K562 (cell line): Measurements from ENCODE around the gene FSTL1. TPM values are rescaled to one million over a fixed set of nuclear protein-coding genes. Genes with fewer than 3 reads are reported as not detected.

Experiments
- ATAC-seq: fragments of 200-7000 bp; cut with Tn5 transposase; 3 replicates; pipeline ENCODE4 v1.9.1; 2020; ENCODE audit warnings: moderate library complexity
- BruUV-seq: library from RNA; stranded (reverse); fragments of 400-500 nt; replicated peaks from 2 replicates; lab custom pipeline; 2021; lab: Mats Ljungman, UMichigan
- CTCF ChIA-PET: fragments of 300-600 bp; formaldehyde crosslinking; extraction: SDS; loops from one replicate; lab custom pipeline; 2021; ENCODE audit warnings: low intra/inter-chr PET ratio; lab: Yijun Ruan, JAX
- POLR2A ChIA-PET: fragments of 300-600, 350-650 bp; sonication (Branson Sonifier 250); formaldehyde crosslinking; extraction: SDS; loops from one replicate; lab custom pipeline; 2021; ENCODE audit warnings: antibody characterized with exemption, inconsistent platforms; lab: Yijun Ruan, JAX
- DNase-seq, 4 experiments: peaks; one replicate each; pipeline versions ENCODE4 v3.0.0 to v3.0.0-alpha.2; 2011 to 2018; ENCODE audit warnings: low spot score in 3 of 4, mixed read lengths in 3 of 4; ENCODE audit errors: extremely low read depth in 1 of 4
- FAIRE-seq: peaks from 2 replicates; lab custom pipeline; 2011; peaks lifted over from hg19 to GRCh38; lab: Jason Lieb, UNC
- H2AFZ ChIP-seq: 2 replicates; pipeline ENCODE4 v1.6.0; 2011; ENCODE audit warnings: low read depth, low read length, control low read depth, inconsistent platforms
- H3K27ac ChIP-seq: fragments of 200-600 bp; 3 replicates; pipeline ENCODE4 v1.8.0; 2011; ENCODE audit warnings: low read depth, mild to moderate bottlenecking, control low read depth, inconsistent platforms, low read length, moderate library complexity, mixed read lengths; ENCODE audit errors: extremely low read depth
- H3K27me3 ChIP-seq, 2 experiments: fragments of 300-600 bp in 1 of 2; 2 replicates in 1 of 2; 3 replicates in 1 of 2; pipeline versions ENCODE4 v1.6.0 to v1.8.0; 2011; ENCODE audit warnings: inconsistent platforms in 2 of 2, low read length in 2 of 2, mild to moderate bottlenecking in 1 of 2, mixed read lengths in 1 of 2, moderate library complexity in 1 of 2; ENCODE audit not compliant: control insufficient read depth in 2 of 2, insufficient read depth in 2 of 2
- H3K36me3 ChIP-seq: fragments of 300-600 bp; 3 replicates; pipeline ENCODE4 v1.8.0; 2011; ENCODE audit warnings: mild to moderate bottlenecking, low read length, inconsistent platforms; ENCODE audit not compliant: control insufficient read depth, insufficient read depth
- H3K4me1 ChIP-seq, 2 experiments: fragments of 200-600 bp in 1 of 2; replicated peaks in 1 of 2; 2 replicates in 1 of 2; 3 replicates in 1 of 2; pipeline versions ENCODE4 v1.5.1 to v1.8.0; 2011; ENCODE audit warnings: inconsistent platforms in 2 of 2, low read length in 2 of 2, mild to moderate bottlenecking in 1 of 2, mixed read lengths in 1 of 2, moderate library complexity in 1 of 2; ENCODE audit not compliant: control insufficient read depth in 2 of 2, insufficient read depth in 2 of 2
- H3K4me2 ChIP-seq: 2 replicates; pipeline ENCODE4 v1.6.1; 2011; ENCODE audit warnings: low read length, control low read depth, inconsistent platforms, mixed read lengths; ENCODE audit not compliant: insufficient read depth
- H3K4me3 ChIP-seq: fragments of 200-600 bp; sonication (generic), shearing (Covaris generic); 2 replicates; pipeline ENCODE4 v1.5.1; 2016; ENCODE audit warnings: control low read depth, inconsistent platforms
- H3K79me2 ChIP-seq: fragments of 200-600 bp; 3 replicates; pipeline ENCODE4 v1.8.0; 2011; ENCODE audit warnings: low read length, inconsistent platforms; ENCODE audit not compliant: control insufficient read depth, insufficient read depth
- H3K9ac ChIP-seq, 2 experiments: 2 replicates each; pipeline versions ENCODE4 v1.6.0 to v1.6.1; 2011; ENCODE audit warnings: low read depth in 2 of 2, low read length in 2 of 2, control low read depth in 1 of 2, inconsistent platforms in 1 of 2, mild to moderate bottlenecking in 1 of 2, mixed read lengths in 1 of 2; ENCODE audit not compliant: insufficient read depth in 1 of 2
- H3K9me1 ChIP-seq: one replicate; pipeline ENCODE4 v1.6.0; 2011; ENCODE audit warnings: inconsistent platforms, mild to moderate bottlenecking, low read length, moderate library complexity; ENCODE audit not compliant: control insufficient read depth, insufficient read depth
- H3K9me3 ChIP-seq: replicated peaks from 2 replicates; pipeline ENCODE4 v1.5.1; 2011; ENCODE audit warnings: low read depth, low read length, inconsistent platforms; ENCODE audit not compliant: control insufficient read depth, insufficient read depth
- H4K20me1 ChIP-seq: replicated peaks from 2 replicates; pipeline ENCODE4 v1.6.1; 2011; ENCODE audit warnings: low read length, inconsistent platforms, mixed read lengths; ENCODE audit not compliant: control insufficient read depth, insufficient read depth
- E2F3 ChIP-seq: fragments of 250-450 bp; sonication (Bioruptor Pico); IDR thresholded peaks from 2 replicates; pipeline ENCODE4 v1.4.0; 2020; ENCODE audit warnings: mild to moderate bottlenecking
- FUS ChIP-seq: fragments of 200-400 bp; formaldehyde crosslinking; optimal IDR thresholded peaks from 2 replicates; pipeline ENCODE3; 2017; ENCODE audit warnings: low read depth, low read length
- MTA3 ChIP-seq: fragments of 450-650 bp; formaldehyde crosslinking; IDR thresholded peaks from 2 replicates; pipeline ENCODE4 v1.6.1; 2017; ENCODE audit warnings: mild to moderate bottlenecking, borderline replicate concordance
- NCOA4 ChIP-seq: fragments of 450-650 bp; IDR thresholded peaks from 2 replicates; pipeline ENCODE4 v1.6.1; 2018; ENCODE audit warnings: mild to moderate bottlenecking; ENCODE audit not compliant: partially characterized antibody
- NFXL1 ChIP-seq: fragments of 450-650 bp; formaldehyde crosslinking; IDR thresholded peaks from 2 replicates; pipeline ENCODE4 v1.4.0; 2021; ENCODE audit warnings: mild to moderate bottlenecking
- NR2F6 ChIP-seq: fragments of 450-650 bp; formaldehyde crosslinking; IDR thresholded peaks from 2 replicates; pipeline ENCODE4 v1.4.0; 2020; ENCODE audit warnings: mild to moderate bottlenecking
- PHF21A ChIP-seq: fragments of 450-650 bp; IDR thresholded peaks from 2 replicates; pipeline ENCODE4 v1.6.1; 2017; ENCODE audit warnings: low read depth, borderline replicate concordance
- RBM15 ChIP-seq: fragments of 200-400 bp; formaldehyde crosslinking; IDR thresholded peaks from 2 replicates; pipeline ENCODE4 v1.6.1; 2018; ENCODE audit warnings: mild to moderate bottlenecking, low read length, moderate library complexity; ENCODE audit not compliant: insufficient read depth
- SAFB2 ChIP-seq: fragments of 200-400 bp; formaldehyde crosslinking; IDR thresholded peaks from 2 replicates; pipeline ENCODE4 v1.6.1; 2018; ENCODE audit warnings: borderline replicate concordance, low read length, low read depth, moderate library complexity; ENCODE audit not compliant: severe bottlenecking
- SIX5 ChIP-seq, 2 experiments: IDR thresholded peaks; 2 replicates each; pipeline ENCODE4 v1.6.1; 2011; ENCODE audit warnings: low read length in 2 of 2, borderline replicate concordance in 1 of 2, low read depth in 1 of 2, mild to moderate bottlenecking in 1 of 2, moderate library complexity in 1 of 2; ENCODE audit not compliant: insufficient read depth in 1 of 2
- TAF7 ChIP-seq: fragments of 450-650 bp; IDR thresholded peaks from 2 replicates; pipeline ENCODE4 v1.6.1; 2016; ENCODE audit warnings: missing genetic modification characterization, missing compliant biosample characterization
- UBTF ChIP-seq, 2 experiments: IDR thresholded peaks; 2 replicates each; pipeline ENCODE4 v1.6.1; 2012; ENCODE audit warnings: improper control_type of control experiment in 2 of 2, low read depth in 2 of 2, low read length in 2 of 2, borderline replicate concordance in 1 of 2
- ZNF133 ChIP-seq: fragments of 250-450 bp; sonication (Bioruptor Pico); IDR thresholded peaks from 2 replicates; pipeline ENCODE4 v1.4.0; 2020; ENCODE audit warnings: mild to moderate bottlenecking
- ZNF431 ChIP-seq: sonication (generic); formaldehyde crosslinking; IDR thresholded peaks from 2 replicates; pipeline ENCODE4 v1.8.0; 2022; ENCODE audit warnings: mild to moderate bottlenecking, missing genetic modification reagents
- ZNF444 ChIP-seq: fragments of 250-450 bp; sonication (Bioruptor Pico); IDR thresholded peaks from 2 replicates; pipeline ENCODE4 v1.4.0; 2020; ENCODE audit warnings: mild to moderate bottlenecking, moderate library complexity
- ZSCAN32 ChIP-seq: fragments of 450-650 bp; formaldehyde crosslinking; IDR thresholded peaks from 2 replicates; pipeline ENCODE4 v1.4.0; 2020; ENCODE audit warnings: mild to moderate bottlenecking, moderate library complexity
- WGBS: fragments of 100-300 bp; shearing (Covaris generic); methylation state at CpG from one replicate; pipeline ENCODE4 v1.1.6; 2016; ENCODE audit warnings: low coverage, mixed read lengths; ENCODE audit not compliant: insufficient coverage; ENCODE audit errors: missing lambda C conversion rate; 5-methylcytosine and 5-hydroxymethylcytosine counted together
- in situ Hi-C: fragments of 300-500 bp; cut with MboI; formaldehyde crosslinking; loops from 4 replicates; pipeline ENCODE4 v1.15.0; 2018; ENCODE audit warnings: inconsistent platforms, mixed read lengths
- intact Hi-C: fragments of 100-400 bp; cut with micrococcal nuclease; formaldehyde crosslinking; loops from 2 replicates; pipeline ENCODE4 v1.14.2; 2022
- polyA plus RNA-seq, 8 experiments: library from polyadenylated mRNA; depleted of rRNA in 4 of 8; stranded (reverse) in 5 of 8; unstranded in 3 of 8; fragments of >200 nt; fragmentation: Nextera tagmentation in 2 of 8; fragmentation: Illumina TruSeq in 1 of 8; extraction: Ambion mirVana in 2 of 8; extraction: Trizol in 1 of 8; gene quantifications; 2 replicates each; pipeline versions ENCODE4 v1.2.1 to v1.2.3, GENCODE V29; 2011 to 2014; ENCODE audit warnings: inconsistent platforms in 1 of 8, missing spikeins in 1 of 8
- total RNA-seq, 7 experiments: library from RNA; depleted of rRNA in 6 of 7; stranded (reverse); fragments of >200 nt in 6 of 7; fragmentation: Illumina TruSeq in 2 of 7; extraction: Trizol in 2 of 7; gene quantifications; 2 replicates each; pipeline versions ENCODE4 v1.2.1 to v1.2.3, GENCODE V29; 2011 to 2021; ENCODE audit warnings: low replicate concordance in 1 of 7
- TF ChIP-seq, protein P1 (sequence below): sonication (generic); formaldehyde crosslinking; IDR thresholded peaks from 2 replicates; pipeline ENCODE4 v1.8.1; 2023; ENCODE audit warnings: mild to moderate bottlenecking, missing genetic modification reagents

FSTL1 gene
- total and polyA plus RNA-seq, 9 of the 15 experiments (the other 6 are each of a cell fraction or from before 2014, with no cell fraction given) = 0.01 to 0.58 (median 0.08) TPM; not detected in 2

- no peak overlapping the region for H3K27ac ChIP-seq
- no peak for DNase-seq
- no peak for ATAC-seq
- no peaks in the 10 kb centered on the region for H3K27me3 ChIP-seq
- H3K36me3 ChIP-seq = no peaks in the 10 kb centered on the region
- FAIRE-seq = no peak
- H3K9ac ChIP-seq = no peak overlapping the region
- POLR2A ChIA-PET = no interaction called here
- CTCF ChIA-PET = no interaction called here
- no peak overlapping the region for H3K4me2 ChIP-seq
- no peak overlapping the region for H2AFZ ChIP-seq
- intact Hi-C loops = no loop called here
- H3K9me1 ChIP-seq = no peaks in the 10 kb centered on the region
- H3K79me2 ChIP-seq = no peaks in the 10 kb centered on the region
- no TSS peak for BruUV-seq
- in situ Hi-C loops = no loop called here
- no peaks in the 10 kb centered on the region for H3K9me3 ChIP-seq
- H3K4me1 ChIP-seq = no peaks in the 10 kb centered on the region
- H3K4me3 ChIP-seq = no peak overlapping the region
- no peak for TF ChIP-seq ZNF133
- TF ChIP-seq FUS = no peak
- no peak for TF ChIP-seq SIX5 (IDR thresholded peaks at IDR 0.05; ENCODE audit: borderline replicate concordance in 1 of 2, insufficient read depth in 1 of 2, low read depth in 1 of 2, low read length in 2 of 2)
- TF ChIP-seq TAF7 (tag) = no peak
- TF ChIP-seq, protein P1, sequence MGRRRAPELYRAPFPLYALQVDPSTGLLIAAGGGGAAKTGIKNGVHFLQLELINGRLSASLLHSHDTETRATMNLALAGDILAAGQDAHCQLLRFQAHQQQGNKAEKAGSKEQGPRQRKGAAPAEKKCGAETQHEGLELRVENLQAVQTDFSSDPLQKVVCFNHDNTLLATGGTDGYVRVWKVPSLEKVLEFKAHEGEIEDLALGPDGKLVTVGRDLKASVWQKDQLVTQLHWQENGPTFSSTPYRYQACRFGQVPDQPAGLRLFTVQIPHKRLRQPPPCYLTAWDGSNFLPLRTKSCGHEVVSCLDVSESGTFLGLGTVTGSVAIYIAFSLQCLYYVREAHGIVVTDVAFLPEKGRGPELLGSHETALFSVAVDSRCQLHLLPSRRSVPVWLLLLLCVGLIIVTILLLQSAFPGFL (CRISPR knock-in tag) = no peak
- no peak for TF ChIP-seq NFXL1 (CRISPR knock-in tag)
- TF ChIP-seq E2F3 (CRISPR knock-in tag) = no peak
- no peak for TF ChIP-seq ZNF431
- no peak for TF ChIP-seq MTA3
- no peak for TF ChIP-seq PHF21A
- TF ChIP-seq ZSCAN32 = no peak
- no peak for TF ChIP-seq NCOA4
- TF ChIP-seq ZNF444 (CRISPR knock-in tag) = no peak
- TF ChIP-seq SAFB2 = no peak
- no peak for TF ChIP-seq RBM15
- TF ChIP-seq UBTF (IDR thresholded peaks at IDR 0.05; ENCODE audit: borderline replicate concordance in 1 of 2, low read depth in 2 of 2, low read length in 2 of 2) = no peak
- no peak for TF ChIP-seq NR2F6 (CRISPR knock-in tag)
- H4K20me1 ChIP-seq = no peaks in the 10 kb centered on the region
- WGBS = 0% methylated on average over 3 of the region's 3 CpGs
Observed at GRCh38 chr3:120496278-120497002, 45.6 kb upstream of the FSTL1 start.
